ENCODE results near the gene RRAS2. TPM values are rescaled to one million over a fixed set of nuclear protein-coding genes. Genes with fewer than 3 reads are reported as not detected.

Gene RRAS2
- total and polyA plus RNA-seq, 2 donors, result 25.3 to 30.4 TPM

DNA sequence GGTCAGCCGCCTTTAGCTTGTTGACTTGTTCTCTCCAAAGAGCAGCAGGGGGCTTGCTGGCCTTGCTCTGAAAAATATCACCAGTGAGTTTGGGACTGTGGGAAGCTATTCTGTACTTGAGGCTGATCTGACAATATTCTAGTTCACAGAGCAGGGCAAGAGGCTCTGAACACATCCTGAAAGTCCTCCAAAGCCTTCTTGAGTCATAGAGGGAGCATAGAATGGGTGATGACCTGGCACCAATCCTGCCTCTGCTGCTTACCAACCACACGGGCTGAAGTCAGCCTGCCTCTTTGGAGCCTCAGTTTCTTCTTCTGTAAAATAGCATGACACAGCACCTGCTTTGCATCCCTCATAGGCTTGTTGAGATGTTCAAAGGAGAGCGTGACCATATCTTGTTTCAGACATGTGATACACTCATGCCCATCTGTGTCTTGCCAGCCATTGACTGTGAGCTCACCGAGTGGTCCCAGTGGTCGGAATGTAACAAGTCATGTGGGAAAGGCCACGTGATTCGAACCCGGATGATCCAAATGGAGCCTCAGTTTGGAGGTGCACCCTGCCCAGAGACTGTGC, 96.6 kb downstream of the RRAS2 start:
- no peak for DNase-seq (ENCODE audit: low read depth in 6 of 9, low spot score in 9 of 9)
- Histone ChIP-seq H3K4me1 (ENCODE audit: control insufficient read depth in 2 of 2, insufficient read depth in 2 of 2, low read length in 2 of 2) (no peaks in the 10 kb centered on the region), H3K9me3 (ENCODE audit: control insufficient read depth in 2 of 2, insufficient read depth in 1 of 2, low read length in 1 of 2) (no peaks in the 10 kb centered on the region), H3K36me3 (ENCODE audit: control insufficient read depth in 2 of 2, insufficient read depth in 2 of 2, low read length in 1 of 2) (peaks cover 0 to 4% of the 10 kb centered on the region in 2 donors), H3K4me3 (ENCODE audit: low read length in 2 of 2) (no peak overlapping the region), H3K27me3 (ENCODE audit: control insufficient read depth in 2 of 2, insufficient read depth in 1 of 2, low read length in 1 of 2) (peaks cover 0 to 20% of the 10 kb centered on the region in 2 donors), H3K27ac (ENCODE audit: low read depth in 1 of 2, low read length in 1 of 2) (no peak overlapping the region)
- 97% methylated on average over 8 of the region's 8 CpGs for WGBS

GRCh38 chr11:14261066-14261465, 97.9 kb downstream of the RRAS2 start:
- no peak overlapping the region for H3K4me3 ChIP-seq (ENCODE audit: low read length in 2 of 2)
- H3K4me1 ChIP-seq (ENCODE audit: control insufficient read depth in 2 of 2, insufficient read depth in 2 of 2, low read length in 2 of 2), result no peaks in the 10 kb centered on the region
- peaks cover 0 to 20% of the 10 kb centered on the region in 2 donors for H3K27me3 ChIP-seq (ENCODE audit: control insufficient read depth in 2 of 2, insufficient read depth in 1 of 2, low read length in 1 of 2)
- WGBS, result 94% methylated on average over 4 of the region's 4 CpGs
- H3K27ac ChIP-seq (ENCODE audit: low read depth in 1 of 2, low read length in 1 of 2), result no peak overlapping the region
- no peaks in the 10 kb centered on the region for H3K9me3 ChIP-seq (ENCODE audit: control insufficient read depth in 2 of 2, insufficient read depth in 1 of 2, low read length in 1 of 2)
- DNase-seq (ENCODE audit: low read depth in 6 of 9, low spot score in 9 of 9), result no peak
- H3K36me3 ChIP-seq (ENCODE audit: control insufficient read depth in 2 of 2, insufficient read depth in 2 of 2, low read length in 1 of 2), result peaks cover 0 to 4% of the 10 kb centered on the region in 2 donors

DNA sequence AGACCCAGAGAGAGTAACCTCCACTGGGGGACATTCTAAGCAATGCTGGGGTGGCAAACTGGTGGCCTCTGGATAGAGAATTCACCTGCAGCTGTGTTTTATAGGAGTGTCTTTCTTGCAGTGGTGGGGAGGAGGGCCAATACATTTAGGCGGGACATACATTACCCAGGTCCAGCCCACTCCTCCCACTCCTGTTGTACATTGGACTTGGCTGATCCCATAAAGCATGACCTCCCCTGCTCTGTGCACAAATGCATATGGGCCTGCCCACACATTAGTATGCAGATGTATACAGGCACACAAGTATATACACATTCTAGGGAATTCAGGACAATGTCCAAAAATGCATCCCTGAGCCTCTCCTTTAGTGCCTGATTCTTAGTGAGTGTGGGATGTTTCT, 99.1 kb downstream of the RRAS2 start:
- Histone ChIP-seq H3K4me3 (ENCODE audit: low read length in 2 of 2) (no peak overlapping the region), H3K27me3 (ENCODE audit: control insufficient read depth in 2 of 2, insufficient read depth in 1 of 2, low read length in 1 of 2) (peaks cover 0 to 20% of the 10 kb centered on the region in 2 donors), H3K36me3 (ENCODE audit: control insufficient read depth in 2 of 2, insufficient read depth in 2 of 2, low read length in 1 of 2) (no peaks in the 10 kb centered on the region), H3K27ac (ENCODE audit: low read depth in 1 of 2, low read length in 1 of 2) (no peak overlapping the region), H3K4me1 (ENCODE audit: control insufficient read depth in 2 of 2, insufficient read depth in 2 of 2, low read length in 2 of 2) (no peaks in the 10 kb centered on the region), H3K9me3 (ENCODE audit: control insufficient read depth in 2 of 2, insufficient read depth in 1 of 2, low read length in 1 of 2) (no peaks in the 10 kb centered on the region)
- WGBS, result 97% methylated on average over 1 of the region's 1 CpG
- no peak for DNase-seq (ENCODE audit: low read depth in 6 of 9, low spot score in 9 of 9)

DNA sequence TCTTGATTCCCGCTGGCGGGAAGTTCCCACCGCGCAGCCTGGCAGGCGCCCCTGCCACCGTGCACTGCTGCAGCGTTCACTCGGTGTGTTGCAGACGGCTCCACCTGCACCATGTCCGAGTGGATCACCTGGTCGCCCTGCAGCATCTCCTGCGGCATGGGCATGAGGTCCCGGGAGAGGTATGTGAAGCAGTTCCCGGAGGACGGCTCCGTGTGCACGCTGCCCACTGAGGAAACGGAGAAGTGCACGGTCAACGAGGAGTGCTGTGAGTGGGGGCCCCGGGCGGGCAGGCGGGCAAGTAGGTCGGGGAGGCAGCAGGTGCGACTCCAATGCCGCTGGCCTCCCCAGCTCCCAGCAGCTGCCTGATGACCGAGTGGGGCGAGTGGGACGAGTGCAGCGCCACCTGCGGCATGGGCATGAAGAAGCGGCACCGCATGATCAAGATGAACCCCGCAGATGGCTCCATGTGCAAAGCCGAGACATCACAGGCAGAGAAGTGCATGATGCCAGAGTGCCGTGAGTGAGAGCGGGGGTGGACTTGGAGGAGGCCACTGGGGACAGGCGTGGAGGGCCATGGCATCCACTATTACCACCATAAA, 99.7 kb downstream of the RRAS2 start:
- Histone ChIP-seq H3K36me3 (ENCODE audit: control insufficient read depth in 2 of 2, insufficient read depth in 2 of 2, low read length in 1 of 2) (no peaks in the 10 kb centered on the region), H3K4me3 (ENCODE audit: low read length in 2 of 2) (no peak overlapping the region), H3K27me3 (ENCODE audit: control insufficient read depth in 2 of 2, insufficient read depth in 1 of 2, low read length in 1 of 2) (peaks cover 0 to 20% of the 10 kb centered on the region in 2 donors), H3K27ac (ENCODE audit: low read depth in 1 of 2, low read length in 1 of 2) (no peak overlapping the region), H3K4me1 (ENCODE audit: control insufficient read depth in 2 of 2, insufficient read depth in 2 of 2, low read length in 2 of 2) (no peaks in the 10 kb centered on the region), H3K9me3 (ENCODE audit: control insufficient read depth in 2 of 2, insufficient read depth in 1 of 2, low read length in 1 of 2) (no peaks in the 10 kb centered on the region)
- DNase-seq (ENCODE audit: low read depth in 6 of 9, low spot score in 9 of 9), result no peak
- WGBS, result 94% methylated on average over 38 of the region's 38 CpGs

- 95% methylated on average over 6 of the region's 6 CpGs for WGBS
Measured at GRCh38 chr11:14258221-14258935, 100.6 kb downstream of the RRAS2 start.

GRCh38 chr11:14255238-14255534, 103.8 kb downstream of the RRAS2 start:
- WGBS, result 69% methylated on average over 2 of the region's 2 CpGs
- Histone ChIP-seq H3K9me3 (ENCODE audit: control insufficient read depth in 2 of 2, insufficient read depth in 1 of 2, low read length in 1 of 2) (no peaks in the 10 kb centered on the region), H3K4me1 (ENCODE audit: control insufficient read depth in 2 of 2, insufficient read depth in 2 of 2, low read length in 2 of 2) (no peaks in the 10 kb centered on the region), H3K27ac (ENCODE audit: low read depth in 1 of 2, low read length in 1 of 2) (no peak overlapping the region), H3K4me3 (ENCODE audit: low read length in 2 of 2) (no peak overlapping the region), H3K36me3 (ENCODE audit: control insufficient read depth in 2 of 2, insufficient read depth in 2 of 2, low read length in 1 of 2) (no peaks in the 10 kb centered on the region), H3K27me3 (ENCODE audit: control insufficient read depth in 2 of 2, insufficient read depth in 1 of 2, low read length in 1 of 2) (peaks cover 0 to 14% of the 10 kb centered on the region in 2 donors)
- DNase-seq (ENCODE audit: low read depth in 6 of 9, low spot score in 9 of 9), result no peak

More at GRCh38 chr11:14258221-14258935, 100.6 kb downstream of the RRAS2 start:
- DNase-seq (ENCODE audit: low read depth in 6 of 9, low spot score in 9 of 9), result no peak
- Histone ChIP-seq H3K9me3 (ENCODE audit: control insufficient read depth in 2 of 2, insufficient read depth in 1 of 2, low read length in 1 of 2) (no peaks in the 10 kb centered on the region), H3K27ac (ENCODE audit: low read depth in 1 of 2, low read length in 1 of 2) (no peak overlapping the region), H3K36me3 (ENCODE audit: control insufficient read depth in 2 of 2, insufficient read depth in 2 of 2, low read length in 1 of 2) (no peaks in the 10 kb centered on the region), H3K4me1 (ENCODE audit: control insufficient read depth in 2 of 2, insufficient read depth in 2 of 2, low read length in 2 of 2) (no peaks in the 10 kb centered on the region), H3K4me3 (ENCODE audit: low read length in 2 of 2) (no peak overlapping the region), H3K27me3 (ENCODE audit: control insufficient read depth in 2 of 2, insufficient read depth in 1 of 2, low read length in 1 of 2) (peaks cover 0 to 20% of the 10 kb centered on the region in 2 donors)

GRCh38 chr11:14254533-14255237, 104.3 kb downstream of the RRAS2 start:
- Histone ChIP-seq H3K4me3 (ENCODE audit: low read length in 2 of 2) (no peak overlapping the region), H3K36me3 (ENCODE audit: control insufficient read depth in 2 of 2, insufficient read depth in 2 of 2, low read length in 1 of 2) (no peaks in the 10 kb centered on the region), H3K9me3 (ENCODE audit: control insufficient read depth in 2 of 2, insufficient read depth in 1 of 2, low read length in 1 of 2) (no peaks in the 10 kb centered on the region), H3K4me1 (ENCODE audit: control insufficient read depth in 2 of 2, insufficient read depth in 2 of 2, low read length in 2 of 2) (no peaks in the 10 kb centered on the region), H3K27ac (ENCODE audit: low read depth in 1 of 2, low read length in 1 of 2) (no peak overlapping the region), H3K27me3 (ENCODE audit: control insufficient read depth in 2 of 2, insufficient read depth in 1 of 2, low read length in 1 of 2) (peaks cover 0 to 11% of the 10 kb centered on the region in 2 donors)
- 98% methylated on average over 13 of the region's 13 CpGs for WGBS
- DNase-seq (ENCODE audit: low read depth in 6 of 9, low spot score in 9 of 9), result no peak

GRCh38 chr11:14253840-14254239, 105.1 kb downstream of the RRAS2 start:
- no peak for DNase-seq (ENCODE audit: low read depth in 6 of 9, low spot score in 9 of 9)
- Histone ChIP-seq H3K4me3 (ENCODE audit: low read length in 2 of 2) (no peak overlapping the region), H3K4me1 (ENCODE audit: control insufficient read depth in 2 of 2, insufficient read depth in 2 of 2, low read length in 2 of 2) (peaks cover 0 to 3% of the 10 kb centered on the region in 2 donors), H3K9me3 (ENCODE audit: control insufficient read depth in 2 of 2, insufficient read depth in 1 of 2, low read length in 1 of 2) (no peaks in the 10 kb centered on the region), H3K27ac (ENCODE audit: low read depth in 1 of 2, low read length in 1 of 2) (no peak overlapping the region), H3K36me3 (ENCODE audit: control insufficient read depth in 2 of 2, insufficient read depth in 2 of 2, low read length in 1 of 2) (no peaks in the 10 kb centered on the region), H3K27me3 (ENCODE audit: control insufficient read depth in 2 of 2, insufficient read depth in 1 of 2, low read length in 1 of 2) (peaks cover 0 to 5% of the 10 kb centered on the region in 2 donors)
- 98% methylated on average over 5 of the region's 5 CpGs for WGBS

DNA sequence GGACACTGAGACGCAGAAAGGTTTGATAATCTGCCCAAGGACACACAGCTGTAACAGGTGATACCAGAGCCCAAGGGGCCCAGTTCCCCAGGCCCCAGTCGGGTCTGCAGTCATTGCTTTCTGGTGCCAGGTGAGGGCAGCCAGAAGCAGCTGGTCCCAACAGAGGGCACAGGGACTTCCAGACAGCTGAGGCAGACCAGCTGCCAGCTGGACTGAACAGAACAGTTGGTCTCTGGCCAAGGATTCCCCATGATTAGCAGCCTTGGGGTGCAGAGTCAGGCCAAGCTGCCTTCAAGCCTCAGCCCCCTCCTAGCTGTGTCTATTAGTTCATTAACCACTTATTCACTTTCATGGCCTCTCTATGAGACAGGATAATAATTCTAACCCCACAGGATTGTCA, 105.6 kb downstream of the RRAS2 start:
- DNase-seq (ENCODE audit: low read depth in 6 of 9, low spot score in 9 of 9), result no peak
- peaks cover 0 to 5% of the 10 kb centered on the region in 2 donors for H3K27me3 ChIP-seq (ENCODE audit: control insufficient read depth in 2 of 2, insufficient read depth in 1 of 2, low read length in 1 of 2)
- H3K4me3 ChIP-seq (ENCODE audit: low read length in 2 of 2), result no peak overlapping the region
- H3K36me3 ChIP-seq (ENCODE audit: control insufficient read depth in 2 of 2, insufficient read depth in 2 of 2, low read length in 1 of 2), result no peaks in the 10 kb centered on the region
- peaks cover 0 to 6% of the 10 kb centered on the region in 2 donors for H3K4me1 ChIP-seq (ENCODE audit: control insufficient read depth in 2 of 2, insufficient read depth in 2 of 2, low read length in 2 of 2)
- no peak overlapping the region for H3K27ac ChIP-seq (ENCODE audit: low read depth in 1 of 2, low read length in 1 of 2)
- 93% methylated on average over 2 of the region's 2 CpGs for WGBS
- H3K9me3 ChIP-seq (ENCODE audit: control insufficient read depth in 2 of 2, insufficient read depth in 1 of 2, low read length in 1 of 2), result no peaks in the 10 kb centered on the region

Measured in thymus (tissue), 11 donors.